Mesendoderm (in vitro differentiated cells): ENCODE measurements around the gene OR13J1.
A peak's percentile ranks its signal among the peaks of the same experiment; 100 is the strongest.

Experiments used
- DNase-seq: peaks from one replicate; pipeline ENCODE4 v3.0.0; 2013
- H2AK5ac ChIP-seq: 2 replicates; pipeline ENCODE4 v1.6.1; 2013; ENCODE audit warnings: low read length, inconsistent platforms
- H2BK120ac ChIP-seq: 2 replicates; pipeline ENCODE4 v1.6.1; 2013; ENCODE audit warnings: low read depth, mild to moderate bottlenecking, low read length, moderate library complexity, mixed read lengths
- H2BK15ac ChIP-seq: replicated peaks from 2 replicates; pipeline ENCODE4 v1.6.1; 2013; ENCODE audit warnings: low read depth, mild to moderate bottlenecking, moderate library complexity
- H2BK5ac ChIP-seq: 2 replicates; pipeline ENCODE4 v1.6.1; 2013; ENCODE audit warnings: low read length, inconsistent platforms
- H3K18ac ChIP-seq: 2 replicates; pipeline ENCODE4 v1.6.1; 2013; ENCODE audit warnings: mild to moderate bottlenecking, low read length, mixed read lengths
- H3K23ac ChIP-seq: one replicate; pipeline ENCODE4 v1.6.1; 2013; ENCODE audit warnings: low read length
- H3K27ac ChIP-seq: 2 replicates; pipeline ENCODE4 v1.5.1; 2013; ENCODE audit warnings: low read depth, mild to moderate bottlenecking, inconsistent platforms, low read length, moderate library complexity
- H3K27me3 ChIP-seq: 2 replicates; pipeline ENCODE4 v1.6.1; 2013; ENCODE audit warnings: low read length, control low read depth, mild to moderate bottlenecking, inconsistent platforms; ENCODE audit not compliant: insufficient read depth, poor library complexity
- H3K36me3 ChIP-seq: 2 replicates; pipeline ENCODE4 v1.6.1; 2013; ENCODE audit warnings: low read length, inconsistent platforms; ENCODE audit not compliant: control insufficient read depth, insufficient read depth
- H3K4ac ChIP-seq: one replicate; pipeline ENCODE4 v1.6.1; 2013; ENCODE audit warnings: low read depth, mild to moderate bottlenecking, low read length, moderate library complexity
- H3K4me1 ChIP-seq: 2 replicates; pipeline ENCODE4 v1.6.1; 2013; ENCODE audit warnings: low read depth, low read length, inconsistent platforms; ENCODE audit not compliant: control insufficient read depth
- H3K4me2 ChIP-seq: 2 replicates; pipeline ENCODE4 v1.6.1; 2013; ENCODE audit warnings: low read length
- H3K4me3 ChIP-seq: 2 replicates; pipeline ENCODE4 v1.5.1; 2013; ENCODE audit warnings: mild to moderate bottlenecking, low read length
- H3K56ac ChIP-seq: one replicate; pipeline ENCODE4 v1.6.1; 2013; ENCODE audit warnings: low read length
- H3K79me1 ChIP-seq: 2 replicates; pipeline ENCODE4 v1.6.1; 2013; ENCODE audit warnings: low read length, inconsistent platforms
- H3K79me2 ChIP-seq: 2 replicates; pipeline ENCODE4 v1.6.1; 2013; ENCODE audit warnings: mild to moderate bottlenecking, low read length; ENCODE audit not compliant: control insufficient read depth, insufficient read depth
- H3K9ac ChIP-seq: 2 replicates; pipeline ENCODE4 v1.6.1; 2013; ENCODE audit warnings: low read length, inconsistent platforms
- H4K5ac ChIP-seq: one replicate; pipeline ENCODE4 v1.6.1; 2013; ENCODE audit warnings: low read length
- H4K8ac ChIP-seq: one replicate; pipeline ENCODE4 v1.6.1; 2013; ENCODE audit warnings: low read depth, mild to moderate bottlenecking, control low read depth, low read length, moderate library complexity
- WGBS: extraction: QIAGEN DNeasy Blood & Tissue Kit; methylation state at CpG from one replicate; pipeline ENCODE4 v1.1.7; 2013; ENCODE audit warnings: low lambda C conversion rate, missing lambda C conversion rate; ENCODE audit not compliant: insufficient coverage; ENCODE audit errors: extremely low coverage; 5-methylcytosine and 5-hydroxymethylcytosine counted together

The OR13J1 gene

GRCh38 chr9:35882996-35883395 lies 12.8 kb upstream of the OR13J1 start:
- Histone ChIP-seq H3K4me1 (no peaks in the 10 kb centered on the region), H3K23ac (peak overlapping the region; percentile 24), H2AK5ac (no peak overlapping the region), H3K18ac (no peak overlapping the region), H2BK5ac (no peak overlapping the region), H3K4ac (no peak overlapping the region), H2BK15ac (no peak overlapping the region), H3K36me3 (no peaks in the 10 kb centered on the region), H4K5ac (no peak overlapping the region), H3K4me2 (no peak overlapping the region), H2BK120ac (no peak overlapping the region), H3K27me3 (no peaks in the 10 kb centered on the region), H4K8ac (no peak overlapping the region), H3K4me3 (no peak overlapping the region), H3K79me1 (no peaks in the 10 kb centered on the region), H3K27ac (no peak overlapping the region), H3K79me2 (no peaks in the 10 kb centered on the region), H3K56ac (no peak overlapping the region), H3K9ac (no peak overlapping the region)
- no CpG with 5 or more reads among the region's 3 CpGs for WGBS
- no peak for DNase-seq

GRCh38 chr9:35882263-35882848 lies 12.2 kb upstream of the OR13J1 start:
- DNase-seq, result peak; percentile 77

GRCh38 chr9:35872505-35872904 lies 2.3 kb upstream of the OR13J1 start:
- no peak overlapping the region for H2AK5ac ChIP-seq
- no peaks in the 10 kb centered on the region for H3K79me1 ChIP-seq
- H3K36me3 ChIP-seq, result no peaks in the 10 kb centered on the region
- no peak for DNase-seq
- H2BK120ac ChIP-seq, result no peak overlapping the region
- no peak overlapping the region for H4K8ac ChIP-seq
- H3K27me3 ChIP-seq, result no peaks in the 10 kb centered on the region
- no peak overlapping the region for H3K18ac ChIP-seq
- H2BK15ac ChIP-seq, result no peak overlapping the region
- H3K23ac ChIP-seq, result no peak overlapping the region
- H3K27ac ChIP-seq, result no peak overlapping the region
- H3K56ac ChIP-seq, result no peak overlapping the region
- H3K4me1 ChIP-seq, result no peaks in the 10 kb centered on the region
- H3K79me2 ChIP-seq, result no peaks in the 10 kb centered on the region
- no peak overlapping the region for H4K5ac ChIP-seq
- no peak overlapping the region for H3K9ac ChIP-seq
- H3K4me3 ChIP-seq, result no peak overlapping the region
- H3K4me2 ChIP-seq, result no peak overlapping the region
- H3K4ac ChIP-seq, result no peak overlapping the region
- WGBS, result no CpG with 5 or more reads among the region's 3 CpGs
- no peak overlapping the region for H2BK5ac ChIP-seq

More at GRCh38 chr9:35882263-35882848, 12.2 kb upstream of the OR13J1 start:
- Histone ChIP-seq H3K79me1 (no peaks in the 10 kb centered on the region), H3K36me3 (no peaks in the 10 kb centered on the region), H3K4me1 (no peaks in the 10 kb centered on the region), H2BK120ac (no peak overlapping the region), H3K4me2 (no peak overlapping the region), H2BK5ac (no peak overlapping the region), H4K8ac (no peak overlapping the region), H4K5ac (no peak overlapping the region), H3K79me2 (no peaks in the 10 kb centered on the region), H2AK5ac (no peak overlapping the region), H2BK15ac (no peak overlapping the region), H3K56ac (no peak overlapping the region), H3K27me3 (no peaks in the 10 kb centered on the region), H3K4ac (no peak overlapping the region), H3K18ac (no peak overlapping the region), H3K9ac (no peak overlapping the region), H3K4me3 (no peak overlapping the region), H3K23ac (no peak overlapping the region), H3K27ac (no peak overlapping the region)
- WGBS, result no CpG with 5 or more reads among the region's 4 CpGs

GRCh38 chr9:35871545-35871944 lies 1.3 kb upstream of the OR13J1 start:
- Histone ChIP-seq H2AK5ac (no peak overlapping the region), H3K79me2 (no peaks in the 10 kb centered on the region), H4K5ac (no peak overlapping the region), H3K4ac (no peak overlapping the region), H3K4me2 (no peak overlapping the region), H3K36me3 (no peaks in the 10 kb centered on the region), H3K9ac (no peak overlapping the region), H3K4me1 (no peaks in the 10 kb centered on the region), H3K27me3 (no peaks in the 10 kb centered on the region), H3K18ac (no peak overlapping the region), H2BK5ac (no peak overlapping the region), H3K79me1 (no peaks in the 10 kb centered on the region), H4K8ac (no peak overlapping the region), H3K27ac (no peak overlapping the region), H3K23ac (no peak overlapping the region), H3K56ac (no peak overlapping the region), H2BK15ac (no peak overlapping the region), H2BK120ac (no peak overlapping the region), H3K4me3 (no peak overlapping the region)
- no peak for DNase-seq
- WGBS, result no CpG with 5 or more reads among the region's 3 CpGs

GRCh38 chr9:35869621-35870216 lies 482 bp downstream of the OR13J1 start:
- no CpG with 5 or more reads among the region's 19 CpGs for WGBS
- Histone ChIP-seq H3K79me1 (no peaks in the 10 kb centered on the region), H3K27me3 (no peaks in the 10 kb centered on the region), H3K36me3 (no peaks in the 10 kb centered on the region), H3K4me1 (no peaks in the 10 kb centered on the region), H3K4me3 (no peak overlapping the region), H3K4me2 (no peak overlapping the region), H2BK15ac (no peak overlapping the region), H4K8ac (no peak overlapping the region), H4K5ac (no peak overlapping the region), H3K18ac (no peak overlapping the region), H3K9ac (no peak overlapping the region), H3K4ac (no peak overlapping the region), H2BK120ac (no peak overlapping the region), H3K23ac (no peak overlapping the region), H3K27ac (no peak overlapping the region), H3K79me2 (no peaks in the 10 kb centered on the region), H3K56ac (no peak overlapping the region), H2BK5ac (no peak overlapping the region), H2AK5ac (no peak overlapping the region)
- no peak for DNase-seq

GRCh38 chr9:35868933-35869332 lies 1.3 kb downstream of the OR13J1 start:
- Histone ChIP-seq H4K8ac (no peak overlapping the region), H3K4me2 (no peak overlapping the region), H3K23ac (no peak overlapping the region), H3K4ac (no peak overlapping the region), H3K18ac (no peak overlapping the region), H3K27ac (no peak overlapping the region), H3K4me1 (no peaks in the 10 kb centered on the region), H3K4me3 (no peak overlapping the region), H4K5ac (no peak overlapping the region), H3K79me2 (no peaks in the 10 kb centered on the region), H3K27me3 (no peaks in the 10 kb centered on the region), H2AK5ac (no peak overlapping the region), H3K56ac (peak overlapping the region; percentile 34), H3K9ac (no peak overlapping the region), H3K79me1 (no peaks in the 10 kb centered on the region), H2BK15ac (no peak overlapping the region), H2BK120ac (no peak overlapping the region), H2BK5ac (no peak overlapping the region), H3K36me3 (no peaks in the 10 kb centered on the region)
- DNase-seq, result peak; percentile 25
- no CpG with 5 or more reads among the region's 2 CpGs for WGBS
